Endothelial cell of umbilical vein (primary cell): ENCODE measurements around the gene FHOD3. TPM values are rescaled to one million over a fixed set of nuclear protein-coding genes. Genes with fewer than 3 reads are reported as not detected.

Source experiments
- BruUV-seq: library from RNA; stranded (reverse); fragments of 400-500 nt; replicated peaks from 2 replicates; lab custom pipeline; 2021; lab: Mats Ljungman, UMichigan
- CTCF ChIA-PET: fragments of 300-600, 350-600 bp; sonication (Branson Sonifier 250); formaldehyde crosslinking; loops from one replicate; lab custom pipeline; 2021; ENCODE audit warnings: antibody characterized with exemption, inconsistent platforms; lab: Charles Lee
- POLR2A ChIA-PET: fragments of 300-600, 350-600 bp; sonication (Branson Sonifier 250); formaldehyde crosslinking; loops from one replicate; lab custom pipeline; 2021; ENCODE audit warnings: antibody characterized with exemption, inconsistent platforms; lab: Charles Lee
- DNase-seq: peaks from one replicate; pipeline ENCODE4 v3.0.0-alpha.2; 2011; ENCODE audit warnings: low read depth, low spot score
- FAIRE-seq: peaks from 2 replicates; lab custom pipeline; 2011; peaks lifted over from hg19 to GRCh38; lab: Jason Lieb, UNC
- H2AFZ ChIP-seq: 2 replicates; pipeline ENCODE4 v1.6.0; 2012; ENCODE audit warnings: low read depth, low read length, control low read depth, inconsistent platforms
- H3K27ac ChIP-seq: 2 replicates; pipeline ENCODE4 v1.5.1; 2011; ENCODE audit warnings: low read depth, mild to moderate bottlenecking, control low read depth, low read length, moderate library complexity; ENCODE audit not compliant: insufficient read depth
- H3K27me3 ChIP-seq, 2 experiments: 2 replicates each; pipeline versions ENCODE4 v1.6.0 to v1.6.1; 2011; ENCODE audit warnings: low read length in 2 of 2, mixed read lengths in 1 of 2; ENCODE audit not compliant: control insufficient read depth in 2 of 2, insufficient read depth in 2 of 2
- H3K36me3 ChIP-seq, 2 experiments: 2 replicates in 1 of 2; 3 replicates in 1 of 2; pipeline ENCODE4 v1.5.1; 2011; ENCODE audit warnings: low read length in 2 of 2, mild to moderate bottlenecking in 1 of 2, moderate library complexity in 1 of 2; ENCODE audit not compliant: control insufficient read depth in 2 of 2, insufficient read depth in 2 of 2; ENCODE audit errors: extremely low read depth in 1 of 2
- H3K4me1 ChIP-seq: 3 replicates; pipeline ENCODE4 v1.5.1; 2011; ENCODE audit warnings: mild to moderate bottlenecking, low read length; ENCODE audit not compliant: control insufficient read depth, insufficient read depth; ENCODE audit errors: extremely low read depth
- H3K4me2 ChIP-seq: 2 replicates; pipeline ENCODE4 v1.6.1; 2011; ENCODE audit warnings: low read length, control low read depth, mixed read lengths; ENCODE audit not compliant: insufficient read depth
- H3K4me3 ChIP-seq, 3 experiments: fragments of 200-600 bp in 1 of 3; sonication (generic), shearing (Covaris generic) in 1 of 3; replicated peaks in 1 of 3; 2 replicates each; pipeline ENCODE4 v1.5.1; 2011 to 2016; ENCODE audit warnings: control low read depth in 3 of 3, low read length in 3 of 3, mild to moderate bottlenecking in 2 of 3, inconsistent platforms in 1 of 3, low read depth in 1 of 3, moderate library complexity in 1 of 3; ENCODE audit not compliant: insufficient read depth in 1 of 3
- H3K79me2 ChIP-seq: 2 replicates; pipeline ENCODE4 v1.6.0; 2012; ENCODE audit warnings: low read length, inconsistent platforms; ENCODE audit not compliant: control insufficient read depth, insufficient read depth
- H3K9ac ChIP-seq: replicated peaks from 2 replicates; pipeline ENCODE3; 2011; ENCODE audit warnings: low read length, control low read depth; ENCODE audit not compliant: insufficient read depth; ENCODE audit errors: extremely low read depth
- H3K9me1 ChIP-seq: replicated peaks from 3 replicates; pipeline ENCODE4 v1.6.0; 2011; ENCODE audit warnings: mild to moderate bottlenecking, low read length; ENCODE audit not compliant: control insufficient read depth, insufficient read depth; ENCODE audit errors: extremely low read depth
- H3K9me3 ChIP-seq: replicated peaks from 2 replicates; pipeline ENCODE4 v1.5.1; 2012; ENCODE audit warnings: low read length, inconsistent platforms; ENCODE audit not compliant: control insufficient read depth, insufficient read depth
- H4K20me1 ChIP-seq: replicated peaks from 2 replicates; pipeline ENCODE3; 2011; ENCODE audit warnings: mild to moderate bottlenecking, low read length; ENCODE audit not compliant: control insufficient read depth, insufficient read depth; ENCODE audit errors: extremely low read depth
- EZH2 ChIP-seq: IDR thresholded peaks from 2 replicates; pipeline ENCODE4 v1.6.1; 2012; ENCODE audit warnings: borderline replicate concordance, low read depth, mild to moderate bottlenecking, moderate library complexity, low read length, inconsistent platforms; ENCODE audit not compliant: severe bottlenecking
- FOS ChIP-seq: IDR thresholded peaks from 2 replicates; pipeline ENCODE4 v1.6.1; 2011; ENCODE audit warnings: mild to moderate bottlenecking, low read length, moderate library complexity, borderline replicate concordance; ENCODE audit not compliant: insufficient read depth
- GATA2 ChIP-seq: IDR thresholded peaks from 2 replicates; pipeline ENCODE4 v1.7.0; 2011; ENCODE audit warnings: low read depth, mild to moderate bottlenecking, moderate library complexity, mixed read lengths, low read length; ENCODE audit not compliant: insufficient read length, insufficient read depth
- JUN ChIP-seq: IDR thresholded peaks from 2 replicates; pipeline ENCODE4 v1.6.1; 2011; ENCODE audit warnings: borderline replicate concordance, low read depth; ENCODE audit not compliant: insufficient read length, insufficient read depth
- MYC ChIP-seq: IDR thresholded peaks from one replicate; pipeline ENCODE4 v1.6.1; 2011; ENCODE audit warnings: mild to moderate bottlenecking, low read depth, low read length
- POLR2A ChIP-seq: IDR thresholded peaks from 2 replicates; pipeline ENCODE4 v1.6.1; 2012; ENCODE audit warnings: low read depth, mild to moderate bottlenecking, control low read depth, low read length
- POLR2AphosphoS5 ChIP-seq: IDR thresholded peaks from 2 replicates; pipeline ENCODE4 v1.6.1; 2012; ENCODE audit warnings: low read depth, mild to moderate bottlenecking, control low read depth, low read length, moderate library complexity; ENCODE audit not compliant: insufficient read depth
- dilution Hi-C: fragments of 300-500 bp; cut with MboI; formaldehyde crosslinking; loops from one replicate; pipeline ENCODE4 v1.15.0; 2019; ENCODE audit warnings: low sequenced_read_pairs; ENCODE audit not compliant: extremely low pct_ligation_motif_present
- intact Hi-C: fragments of 100-400 bp; cut with micrococcal nuclease; formaldehyde crosslinking; loops from one replicate; pipeline ENCODE4 v1.10.0; 2022
- polyA plus RNA-seq, 4 experiments: library from polyadenylated mRNA; depleted of rRNA in 3 of 4; stranded (reverse) in 3 of 4; unstranded in 1 of 4; fragments of >200 nt; gene quantifications; 2 replicates each; pipeline versions ENCODE4 v1.2.1 to v1.2.3, GENCODE V29; 2011 to 2012; ENCODE audit warnings: missing spikeins in 1 of 4
- total RNA-seq: library from RNA; stranded (reverse); gene quantifications from 2 replicates; pipeline ENCODE4 v1.2.3, GENCODE V29; 2021
- TF ChIP-seq, protein P1 (sequence below): IDR thresholded peaks from 2 replicates; pipeline ENCODE4 v1.6.1; 2011; ENCODE audit not compliant: insufficient read depth, insufficient read length
- TF ChIP-seq, protein P2 (sequence below), 2 donors: IDR thresholded peaks; 1 replicate in 1 of 2; 2 replicates in 1 of 2; pipeline ENCODE4 v1.5.1; 2011; ENCODE audit warnings: low read length in 2 of 2, mild to moderate bottlenecking in 2 of 2, moderate library complexity in 2 of 2, control low read depth in 1 of 2, inconsistent platforms in 1 of 2, low read depth in 1 of 2; ENCODE audit not compliant: insufficient read depth in 1 of 2; ENCODE audit errors: extremely low read depth in 1 of 2

The FHOD3 gene
- total and polyA plus RNA-seq, 2 donors (not counting 3 experiments of a cell fraction or from before 2014, with no cell fraction given): 0.06 to 1.5 TPM

- dilution Hi-C loops (no loop called here), intact Hi-C loops (no loop called here)
- Histone ChIP-seq H3K4me3 (no peak overlapping the region), H3K36me3 (no peaks in the 10 kb centered on the region), H3K4me1 (no peaks in the 10 kb centered on the region), H3K9me3 (no peaks in the 10 kb centered on the region), H3K79me2 (no peaks in the 10 kb centered on the region), H3K9me1 (no peaks in the 10 kb centered on the region), H3K27me3 (no peaks in the 10 kb centered on the region), H3K27ac (no peak overlapping the region), H4K20me1 (no peaks in the 10 kb centered on the region), H3K9ac (no peak overlapping the region), H3K4me2 (no peak overlapping the region), H2AFZ (no peak overlapping the region)
- CTCF ChIA-PET: no interaction called here
- no peak for FAIRE-seq
- POLR2A ChIA-PET: no interaction called here
- no TSS peak for BruUV-seq
- no peak for DNase-seq
- TF ChIP-seq FOS: no peak
Measured at GRCh38 chr18:36530676-36531405, 233.3 kb downstream of the FHOD3 start.

DNA sequence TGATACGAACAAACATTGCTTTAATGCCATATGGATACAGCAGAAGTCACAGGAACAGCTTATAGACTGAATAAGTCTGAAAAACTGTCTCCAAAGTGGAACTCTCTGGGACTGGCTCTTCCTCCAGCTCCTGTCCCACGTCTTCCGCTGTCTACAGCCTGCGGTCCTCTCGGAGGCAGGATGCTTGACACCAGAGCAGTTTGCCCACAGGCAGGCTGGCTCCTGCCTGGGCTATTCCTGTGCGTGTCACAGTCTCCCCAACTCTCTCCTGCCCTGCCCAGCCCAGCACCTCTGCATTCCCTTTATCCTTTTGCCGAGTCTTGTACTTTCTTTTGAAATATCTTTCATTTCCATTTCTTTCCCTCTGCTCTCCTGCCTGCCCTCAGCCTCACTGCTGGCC lies 234.1 kb downstream of the FHOD3 start:
- CTCF ChIA-PET: no interaction called here
- dilution Hi-C loops: no loop called here
- BruUV-seq: no TSS peak

More for the DNA sequence above, 234.1 kb downstream of the FHOD3 start:
- Histone ChIP-seq H3K9me1 (no peaks in the 10 kb centered on the region), H3K9ac (no peak overlapping the region), H3K4me2 (no peak overlapping the region), H3K36me3 (no peaks in the 10 kb centered on the region), H3K4me1 (no peaks in the 10 kb centered on the region), H4K20me1 (no peaks in the 10 kb centered on the region), H3K79me2 (no peaks in the 10 kb centered on the region), H3K4me3 (no peak overlapping the region), H3K27ac (no peak overlapping the region), H3K9me3 (no peaks in the 10 kb centered on the region), H3K27me3 (no peaks in the 10 kb centered on the region), H2AFZ (no peak overlapping the region)
- POLR2A ChIA-PET: no interaction called here
- FAIRE-seq (no peak), DNase-seq (no peak)
- intact Hi-C loops: no loop called here
- TF ChIP-seq POLR2AphosphoS5: no peak
- no peak for TF ChIP-seq GATA2
- TF ChIP-seq, protein P1, sequence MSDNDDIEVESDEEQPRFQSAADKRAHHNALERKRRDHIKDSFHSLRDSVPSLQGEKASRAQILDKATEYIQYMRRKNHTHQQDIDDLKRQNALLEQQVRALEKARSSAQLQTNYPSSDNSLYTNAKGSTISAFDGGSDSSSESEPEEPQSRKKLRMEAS: no peak
- TF ChIP-seq JUN: no peak
- no peak for TF ChIP-seq EZH2
- TF ChIP-seq, protein P2, sequence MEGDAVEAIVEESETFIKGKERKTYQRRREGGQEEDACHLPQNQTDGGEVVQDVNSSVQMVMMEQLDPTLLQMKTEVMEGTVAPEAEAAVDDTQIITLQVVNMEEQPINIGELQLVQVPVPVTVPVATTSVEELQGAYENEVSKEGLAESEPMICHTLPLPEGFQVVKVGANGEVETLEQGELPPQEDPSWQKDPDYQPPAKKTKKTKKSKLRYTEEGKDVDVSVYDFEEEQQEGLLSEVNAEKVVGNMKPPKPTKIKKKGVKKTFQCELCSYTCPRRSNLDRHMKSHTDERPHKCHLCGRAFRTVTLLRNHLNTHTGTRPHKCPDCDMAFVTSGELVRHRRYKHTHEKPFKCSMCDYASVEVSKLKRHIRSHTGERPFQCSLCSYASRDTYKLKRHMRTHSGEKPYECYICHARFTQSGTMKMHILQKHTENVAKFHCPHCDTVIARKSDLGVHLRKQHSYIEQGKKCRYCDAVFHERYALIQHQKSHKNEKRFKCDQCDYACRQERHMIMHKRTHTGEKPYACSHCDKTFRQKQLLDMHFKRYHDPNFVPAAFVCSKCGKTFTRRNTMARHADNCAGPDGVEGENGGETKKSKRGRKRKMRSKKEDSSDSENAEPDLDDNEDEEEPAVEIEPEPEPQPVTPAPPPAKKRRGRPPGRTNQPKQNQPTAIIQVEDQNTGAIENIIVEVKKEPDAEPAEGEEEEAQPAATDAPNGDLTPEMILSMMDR (IDR thresholded peaks at IDR 0.05; ENCODE audit: extremely low read depth in 1 of 2, insufficient read depth in 1 of 2, low read depth in 1 of 2, low read length in 2 of 2): no peak
- no peak for TF ChIP-seq MYC
- TF ChIP-seq POLR2A: no peak
- no peak for TF ChIP-seq FOS
